Caki2 (cell line): ENCODE results near the gene TANC2. TPM values are rescaled to one million over a fixed set of nuclear protein-coding genes. Genes with fewer than 3 reads are reported as not detected.

Experiments used
- DNase-seq: peaks from one replicate; pipeline ENCODE4 v3.0.0-alpha.2; 2015; ENCODE audit warnings: low read depth
- in situ Hi-C: cut with HindIII; loops from 2 replicates; pipeline ENCODE4 v1.10.0; 2016; ENCODE audit warnings: low sequenced_read_pairs, low pct_unique_long_range_greater_than_20kb, mixed read lengths
- total RNA-seq: library from RNA; depleted of rRNA; stranded (reverse); fragments of >200 nt; shearing (Covaris generic); gene quantifications from 2 replicates; pipeline ENCODE4 v1.2.3, GENCODE V29; 2014; ENCODE audit warnings: low replicate concordance; rRNA removed

Gene TANC2
- 4.8 and 5.1 TPM in 2 replicates for total RNA-seq

- in situ Hi-C loops = no loop called here
- peak; percentile 74 for DNase-seq
Measured at GRCh38 chr17:62965686-62966425, at the start of gene TANC2. Gene TANC2, plus strand, starts transcription at chr17:62966235. Its CDS starts 43,325 bp downstream, at chr17:63009560.

- no peak for DNase-seq
- in situ Hi-C loops = no loop called here
Measured at GRCh38 chr17:62916684-62917571, 49.1 kb upstream of the TANC2 start.

GRCh38 chr17:62919388-62919787 is 46.6 kb upstream of the TANC2 start:
- DNase-seq = peak; percentile 59
- in situ Hi-C loops = no loop called here

- in situ Hi-C loops = no loop called here
- DNase-seq = no peak
Measured at GRCh38 chr17:62920300-62920699, 45.7 kb upstream of the TANC2 start.

- in situ Hi-C loops = no loop called here
- DNase-seq = no peak
Measured at GRCh38 chr17:62921817-62922216, 44.2 kb upstream of the TANC2 start.

GRCh38 chr17:62923258-62924150 is 42.5 kb upstream of the TANC2 start:
- in situ Hi-C loops = no loop called here
- no peak for DNase-seq

- in situ Hi-C loops = no loop called here
- no peak for DNase-seq
Measured at GRCh38 chr17:62925267-62925836, 40.7 kb upstream of the TANC2 start.

GRCh38 chr17:62927083-62927482 is 39.0 kb upstream of the TANC2 start:
- in situ Hi-C loops = no loop called here
- DNase-seq = no peak

GRCh38 chr17:62929320-62929719 is 36.7 kb upstream of the TANC2 start:
- no peak for DNase-seq
- in situ Hi-C loops = no loop called here

GRCh38 chr17:62931101-62931500 is 34.9 kb upstream of the TANC2 start:
- in situ Hi-C loops = no loop called here

GRCh38 chr17:62933501-62934385 is 32.3 kb upstream of the TANC2 start:
- in situ Hi-C loops = no loop called here
- DNase-seq = no peak

More at GRCh38 chr17:62931101-62931500, 34.9 kb upstream of the TANC2 start:
- DNase-seq = no peak

GRCh38 chr17:62935098-62935497 is 30.9 kb upstream of the TANC2 start:
- in situ Hi-C loops = no loop called here
- DNase-seq = no peak

GRCh38 chr17:62935523-62935922 is 30.5 kb upstream of the TANC2 start:
- DNase-seq = no peak
- in situ Hi-C loops = no loop called here

GRCh38 chr17:62937606-62938005 is 28.4 kb upstream of the TANC2 start:
- DNase-seq = no peak
- in situ Hi-C loops = no loop called here

- in situ Hi-C loops = no loop called here
- DNase-seq = no peak
Measured at GRCh38 chr17:62941358-62941991, 24.6 kb upstream of the TANC2 start.

- DNase-seq = no peak
- in situ Hi-C loops = no loop called here
Measured at GRCh38 chr17:62948370-62948769, 17.7 kb upstream of the TANC2 start.

- in situ Hi-C loops = no loop called here
Measured at GRCh38 chr17:62949036-62949435, 17.0 kb upstream of the TANC2 start.

More at GRCh38 chr17:62949036-62949435, 17.0 kb upstream of the TANC2 start:
- DNase-seq = no peak
